GM11168 (cell line): ENCODE results near the gene BATF2.
"Not testable (repeated sequence)": the region's sequence is repeated elsewhere in the genome, so short reads cannot be mapped to it uniquely, and the experiment has no call there.

Experiments used
- in situ Hi-C: fragments of 300-500 bp; cut with MboI; formaldehyde crosslinking; loops from one replicate; pipeline ENCODE4 v1.12.0; 2022; ENCODE audit warnings: low sequenced_read_pairs; ENCODE audit not compliant: unreplicated experiment

The BATF2 gene

DNA sequence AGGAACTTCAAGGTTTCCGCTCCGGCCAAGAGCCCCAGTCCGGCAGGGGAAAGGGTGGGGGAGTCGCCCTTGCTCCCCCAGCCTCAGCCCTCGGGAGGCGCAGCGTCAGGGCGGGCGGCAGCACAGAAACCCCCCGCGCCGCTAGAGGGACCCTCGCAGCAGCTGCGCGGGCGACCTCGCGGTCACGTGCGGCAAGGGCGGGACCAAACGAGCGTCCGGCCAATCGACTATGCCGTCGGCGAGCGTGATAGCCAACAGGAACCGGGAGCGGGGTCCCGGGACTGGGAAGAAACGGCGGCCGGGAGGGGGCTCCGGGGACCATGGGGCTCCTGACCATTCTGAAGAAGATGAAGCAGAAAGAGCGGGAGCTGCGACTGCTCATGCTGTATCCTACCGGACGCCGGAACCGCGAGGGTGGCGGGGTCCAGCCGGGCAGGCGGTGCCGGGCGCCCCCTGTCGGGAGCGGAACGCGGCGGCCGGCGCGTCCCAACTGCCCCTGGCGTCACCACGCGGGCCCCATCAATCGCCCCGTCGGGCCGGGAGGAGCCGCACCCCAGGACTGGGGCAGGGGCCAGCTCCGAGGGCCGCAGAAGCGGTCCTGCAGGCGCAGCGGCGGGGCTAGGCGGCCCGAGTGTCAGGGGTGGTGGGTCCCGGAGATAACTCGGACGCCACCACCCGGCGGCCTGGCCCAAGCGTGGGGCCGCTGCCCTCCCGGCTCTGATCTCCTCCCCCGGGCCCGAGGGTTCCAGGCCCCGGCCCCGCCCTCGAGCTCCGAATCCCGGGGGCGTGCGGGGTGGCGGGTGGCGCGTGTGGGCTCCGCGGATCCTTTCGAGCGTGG is 17.3 kb upstream of the BATF2 start, which contains the start of gene ARL2:
TSS of gene ARL2 (plus strand) at position 273 of the 838 bp plus-strand sequence. CDS start at position 321, 48 bp downstream.
- in situ Hi-C loops, result no loop called here

DNA sequence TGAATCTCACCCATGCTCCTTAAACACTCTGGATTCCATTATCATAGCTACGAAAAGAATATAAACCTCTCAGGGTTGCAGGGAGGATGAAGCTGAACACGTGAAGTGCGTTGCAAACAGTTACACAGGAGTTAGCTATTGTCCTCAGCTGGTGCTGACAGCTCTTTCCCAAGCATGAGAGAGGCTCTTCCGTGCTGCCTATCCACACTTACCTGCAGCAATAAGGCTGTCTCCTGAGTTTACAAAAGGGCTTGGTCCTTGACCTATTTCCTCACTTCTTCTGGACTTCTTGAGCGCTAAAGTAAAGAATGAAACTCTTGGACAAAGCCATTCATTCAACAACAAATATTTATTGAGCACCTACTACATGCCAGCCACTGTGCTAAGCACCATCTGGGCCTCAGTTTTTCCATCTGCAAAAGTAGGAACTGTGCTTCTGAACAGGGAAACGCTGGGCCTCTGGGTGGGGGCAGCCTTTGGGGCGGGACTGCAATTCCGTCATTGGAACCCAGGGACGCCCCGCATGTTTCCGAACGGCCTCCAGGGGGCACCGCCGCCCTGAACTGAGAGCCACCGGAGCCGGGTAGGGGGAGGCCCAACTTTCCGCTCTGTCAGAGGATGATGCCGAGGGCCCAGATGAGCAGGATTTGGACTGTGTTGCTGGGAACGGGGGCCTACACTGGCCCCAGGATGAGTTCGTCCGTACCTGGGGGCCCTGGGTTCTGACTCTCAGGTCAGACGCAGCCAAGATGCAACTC is 16.5 kb upstream of the BATF2 start:
- in situ Hi-C loops, result no loop called here

DNA sequence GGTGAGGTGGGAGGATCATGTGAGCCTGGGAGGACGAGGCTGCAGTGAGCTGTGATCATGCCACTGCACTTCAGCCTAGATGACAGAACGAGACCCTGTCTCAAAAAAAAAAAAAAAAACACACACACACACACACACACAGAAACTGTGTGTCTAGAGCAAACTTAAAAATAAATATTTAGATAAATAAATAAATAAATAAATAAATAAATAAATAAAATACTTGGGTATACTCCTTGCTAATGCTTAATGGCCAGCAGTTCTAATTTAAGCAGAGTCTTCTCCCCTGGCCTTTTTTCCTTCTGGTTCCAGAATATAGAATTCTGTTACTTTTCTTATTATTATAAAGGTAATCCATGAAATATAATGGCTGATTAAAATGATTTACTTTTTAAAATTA is 12.1 kb upstream of the BATF2 start:
- in situ Hi-C loops, result no loop called here

DNA sequence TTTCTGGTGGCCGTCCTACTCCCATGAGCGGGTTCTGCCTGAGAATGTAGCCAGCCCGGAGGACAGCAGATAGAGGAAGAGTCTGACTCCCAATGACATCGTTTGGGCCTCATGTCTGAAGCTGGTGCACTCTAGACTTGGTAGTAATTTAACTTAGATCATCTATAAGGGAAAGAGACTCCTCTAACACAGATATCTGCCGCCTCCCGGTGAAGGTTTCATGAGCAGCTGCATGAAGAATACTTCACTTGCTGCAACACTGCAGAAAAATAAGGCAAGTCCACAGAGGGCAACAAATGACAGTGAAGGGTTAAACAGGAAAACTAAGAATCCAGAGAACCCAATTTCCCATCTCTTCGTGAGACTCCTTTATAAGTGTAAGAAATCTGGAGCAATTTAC is 11.2 kb upstream of the BATF2 start:
- in situ Hi-C loops, result no loop called here

DNA sequence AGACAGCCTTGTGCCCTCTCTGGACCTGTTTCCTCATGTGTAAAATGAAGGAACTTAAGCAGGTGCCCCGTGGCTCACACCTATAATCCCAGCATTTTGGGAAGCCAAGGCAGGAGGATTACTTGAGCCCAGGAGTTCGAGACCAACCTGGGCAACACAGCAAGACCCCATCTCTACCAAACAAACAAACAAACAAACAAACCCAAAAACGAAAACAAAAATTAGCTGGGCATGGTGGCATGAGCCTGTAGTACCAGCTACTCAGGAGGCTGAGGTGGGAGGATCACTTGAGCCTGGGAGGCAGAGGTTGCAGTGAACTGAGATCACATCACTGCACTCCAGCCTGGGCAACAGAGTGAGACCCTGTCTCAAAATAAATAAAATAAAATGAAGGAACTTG is 7.2 kb upstream of the BATF2 start:
- in situ Hi-C loops, result not testable (repeated sequence)

DNA sequence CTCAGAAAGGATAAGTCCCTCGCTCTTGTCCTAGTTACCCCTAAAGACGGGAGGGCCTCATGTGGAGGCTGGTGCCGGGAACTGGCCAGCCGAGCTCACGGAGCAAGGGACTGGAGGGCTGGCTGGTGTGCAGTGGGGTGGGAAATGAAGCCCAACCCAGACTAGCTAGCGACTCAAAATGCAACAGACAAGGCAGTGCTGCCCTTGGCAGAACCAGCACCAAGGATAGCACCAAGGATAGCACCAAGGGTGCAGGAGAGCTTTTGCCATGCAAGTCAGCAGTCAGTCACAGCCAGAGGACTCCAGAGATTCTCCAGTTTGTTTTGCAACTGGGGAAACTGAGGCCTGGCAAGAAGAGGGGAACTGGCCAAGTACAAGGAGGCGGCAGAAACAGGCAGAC is 6.5 kb upstream of the BATF2 start:
- in situ Hi-C loops, result no loop called here

DNA sequence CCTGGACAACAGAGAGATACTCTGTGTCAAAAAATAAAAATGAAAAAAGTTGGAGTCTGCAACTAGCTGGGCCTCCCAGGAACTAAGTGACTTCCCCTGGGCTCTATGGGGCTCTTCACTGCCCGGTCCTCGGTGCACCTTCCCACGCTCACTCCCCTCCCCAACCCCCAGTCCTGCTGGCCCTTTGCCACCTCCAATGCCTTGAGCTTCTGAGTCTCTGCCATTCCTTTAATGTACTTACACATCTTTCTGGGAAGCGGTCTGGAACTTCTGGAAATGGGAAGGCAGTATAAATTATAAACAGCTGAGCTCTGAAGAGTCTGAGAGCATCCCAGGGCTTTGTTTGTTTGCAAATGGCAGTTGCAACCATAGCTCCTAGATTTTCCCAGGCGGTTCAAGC is 5.9 kb upstream of the BATF2 start:
- in situ Hi-C loops, result no loop called here

DNA sequence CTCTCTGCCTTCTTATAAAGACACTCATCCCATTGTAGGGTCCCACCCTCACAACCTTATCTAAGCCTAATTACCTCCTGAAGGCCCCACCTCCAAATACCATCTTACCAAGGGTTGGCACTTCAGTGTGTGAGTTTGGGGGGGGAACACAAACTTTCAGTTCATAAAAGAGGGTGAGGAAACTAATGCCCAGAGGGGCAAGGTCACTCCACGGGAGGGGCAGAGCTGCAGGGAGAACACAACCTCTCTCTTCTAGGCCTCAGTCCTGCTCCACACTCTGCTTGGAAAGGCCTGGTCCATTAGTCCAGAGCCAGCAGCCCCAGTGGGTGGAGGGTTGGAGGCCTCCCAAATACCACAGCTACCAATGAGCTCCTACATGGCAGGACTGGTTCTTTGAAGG is 2.7 kb upstream of the BATF2 start:
- in situ Hi-C loops, result no loop called here

DNA sequence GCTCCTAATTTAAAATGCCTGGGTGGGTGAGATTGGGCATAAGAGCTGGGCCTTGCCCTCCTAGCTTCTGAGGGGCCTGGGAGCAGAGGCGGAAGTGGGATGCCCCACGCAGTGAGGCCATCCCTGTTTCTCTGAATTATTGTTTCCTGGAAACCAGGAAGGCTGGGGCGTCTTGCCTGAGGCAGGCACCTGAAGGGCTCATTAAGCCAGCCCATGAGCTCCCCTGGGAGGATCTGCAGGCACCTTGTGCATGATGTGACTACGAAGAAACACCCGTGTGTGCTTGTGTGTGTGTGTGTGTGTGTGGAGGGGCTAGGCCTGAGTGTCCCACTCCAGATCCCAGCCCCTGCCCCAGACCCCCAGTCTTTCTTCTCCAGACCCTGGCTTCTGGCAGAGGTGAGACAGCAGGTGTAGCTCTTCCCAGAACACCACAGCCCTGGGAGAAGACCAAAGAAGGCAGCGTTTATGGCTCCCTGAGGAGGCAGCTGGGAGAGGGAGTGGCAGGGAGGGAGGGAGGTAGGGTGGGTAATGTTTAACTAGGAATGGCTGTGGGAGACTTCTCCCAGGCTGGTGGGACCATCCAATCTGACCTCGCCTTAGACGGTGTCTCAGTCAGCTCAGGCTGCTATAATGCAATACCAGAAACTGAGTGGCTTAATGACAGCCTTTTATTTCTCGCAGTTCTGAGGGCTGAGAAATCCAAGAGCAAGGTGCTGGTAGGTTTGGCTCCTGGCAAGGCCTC is 2.1 kb upstream of the BATF2 start:
- in situ Hi-C loops, result no loop called here

DNA sequence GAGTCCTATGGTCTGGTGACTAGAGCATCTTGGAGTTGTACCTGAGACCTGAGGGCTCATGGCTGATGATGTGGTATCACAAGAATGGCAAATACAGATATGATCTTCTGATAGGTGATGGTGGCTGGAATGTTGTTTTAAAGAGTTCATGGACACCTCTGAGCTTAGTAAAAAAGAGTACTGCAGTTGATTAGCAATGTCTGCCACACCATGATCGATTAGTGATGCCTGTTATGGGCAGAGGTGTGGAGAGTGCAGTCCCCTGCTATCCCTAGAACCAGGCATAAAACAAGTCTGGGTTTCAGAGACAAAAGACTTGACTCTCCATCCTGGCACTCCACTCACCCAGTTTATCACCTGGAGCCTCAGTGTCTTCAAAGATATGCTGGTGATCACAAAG is 1.4 kb upstream of the BATF2 start:
- in situ Hi-C loops, result no loop called here

DNA sequence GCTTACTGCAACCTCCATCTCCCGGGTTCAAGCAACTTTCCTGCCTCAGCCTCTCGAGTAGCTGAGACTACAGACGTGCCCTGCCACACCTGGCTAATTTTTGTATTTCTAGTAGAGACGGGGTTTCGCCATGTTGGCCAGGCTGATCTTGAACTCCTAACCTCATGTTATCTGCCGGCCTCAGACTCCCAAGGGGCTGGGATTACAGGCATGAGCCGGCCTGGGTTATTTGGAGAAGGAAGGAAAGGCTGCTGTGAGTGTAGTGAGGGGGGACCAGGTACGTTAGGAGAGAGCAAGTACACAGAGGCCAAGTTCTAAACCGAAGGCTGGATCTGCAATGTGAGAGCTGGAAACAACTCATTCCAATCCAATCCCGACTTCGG is 453 bp downstream of the BATF2 start:
- in situ Hi-C loops, result no loop called here

DNA sequence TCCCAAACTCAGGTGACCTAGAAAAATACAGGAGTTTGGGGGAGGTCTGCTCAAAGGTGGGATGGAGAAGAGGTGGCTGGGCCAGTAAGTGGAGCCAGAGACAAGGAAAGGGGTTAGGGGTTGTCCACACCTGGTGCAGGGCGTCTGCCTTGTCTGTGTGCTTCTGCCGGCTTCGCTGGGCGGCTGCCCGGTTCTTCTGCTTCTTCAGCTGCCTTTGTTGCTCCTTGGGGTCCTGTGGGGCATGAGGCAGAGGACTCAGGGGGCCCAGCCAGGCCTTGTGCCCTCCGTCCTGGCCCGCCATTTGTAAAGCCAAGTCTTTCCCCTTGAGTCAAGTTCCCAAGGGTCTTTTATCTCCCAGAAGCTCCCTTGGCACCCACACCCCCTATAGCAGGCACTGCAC is 2.5 kb downstream of the BATF2 start:
- in situ Hi-C loops, result no loop called here

DNA sequence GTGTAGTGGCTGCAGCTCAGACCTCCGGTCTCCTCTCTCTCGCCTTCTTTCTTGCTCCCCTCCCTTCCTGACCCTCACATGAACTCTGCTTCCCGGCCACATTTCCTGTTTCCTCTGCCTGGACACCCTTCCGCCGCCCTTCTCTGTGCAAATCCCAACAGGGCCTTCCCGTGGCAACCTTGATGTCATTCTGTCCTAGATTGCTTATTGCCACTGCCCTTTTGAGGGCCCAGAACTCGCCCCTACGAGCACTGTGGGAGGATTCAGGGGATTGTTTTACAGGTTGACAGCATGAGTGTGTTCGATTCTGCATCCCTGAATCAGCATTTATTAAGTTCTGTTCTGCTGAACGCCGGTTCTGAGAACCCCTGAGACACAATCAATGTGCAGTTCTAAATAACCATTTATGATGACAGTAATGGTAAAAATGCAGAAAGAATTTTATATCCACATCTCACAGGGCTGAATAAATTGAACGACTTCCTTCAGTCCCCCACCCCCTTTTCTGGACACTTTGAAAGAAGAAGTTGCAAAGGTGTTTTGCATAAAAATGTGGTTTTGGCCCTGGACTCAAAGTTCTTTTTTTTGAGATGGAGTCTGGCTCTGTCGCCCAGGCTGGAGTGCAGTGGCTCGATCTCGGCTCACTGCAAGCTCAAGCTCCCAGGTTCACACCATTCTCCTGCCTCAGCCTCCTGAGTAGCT is 6.4 kb downstream of the BATF2 start:
- in situ Hi-C loops, result no loop called here

DNA sequence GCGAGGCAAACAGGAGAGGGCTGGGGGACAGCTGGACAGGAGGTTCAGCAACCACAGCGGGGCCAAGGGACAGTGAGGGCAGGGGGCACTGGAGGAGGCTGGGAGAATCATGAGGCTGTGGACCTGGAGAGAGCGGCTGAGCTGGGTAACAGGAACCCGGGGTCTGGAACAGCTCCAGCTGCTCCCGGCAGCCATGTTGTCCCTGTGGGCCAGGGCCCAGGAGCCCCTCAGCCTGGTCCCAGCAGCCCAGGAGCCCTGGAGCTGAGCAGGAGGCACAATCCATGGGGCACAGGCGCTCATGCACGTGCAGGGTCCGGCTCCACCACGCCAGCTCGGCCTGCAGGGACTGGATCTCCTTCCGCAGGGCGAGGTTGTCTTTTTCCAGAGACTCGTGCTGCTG is 7.4 kb downstream of the BATF2 start:
- in situ Hi-C loops, result no loop called here

DNA sequence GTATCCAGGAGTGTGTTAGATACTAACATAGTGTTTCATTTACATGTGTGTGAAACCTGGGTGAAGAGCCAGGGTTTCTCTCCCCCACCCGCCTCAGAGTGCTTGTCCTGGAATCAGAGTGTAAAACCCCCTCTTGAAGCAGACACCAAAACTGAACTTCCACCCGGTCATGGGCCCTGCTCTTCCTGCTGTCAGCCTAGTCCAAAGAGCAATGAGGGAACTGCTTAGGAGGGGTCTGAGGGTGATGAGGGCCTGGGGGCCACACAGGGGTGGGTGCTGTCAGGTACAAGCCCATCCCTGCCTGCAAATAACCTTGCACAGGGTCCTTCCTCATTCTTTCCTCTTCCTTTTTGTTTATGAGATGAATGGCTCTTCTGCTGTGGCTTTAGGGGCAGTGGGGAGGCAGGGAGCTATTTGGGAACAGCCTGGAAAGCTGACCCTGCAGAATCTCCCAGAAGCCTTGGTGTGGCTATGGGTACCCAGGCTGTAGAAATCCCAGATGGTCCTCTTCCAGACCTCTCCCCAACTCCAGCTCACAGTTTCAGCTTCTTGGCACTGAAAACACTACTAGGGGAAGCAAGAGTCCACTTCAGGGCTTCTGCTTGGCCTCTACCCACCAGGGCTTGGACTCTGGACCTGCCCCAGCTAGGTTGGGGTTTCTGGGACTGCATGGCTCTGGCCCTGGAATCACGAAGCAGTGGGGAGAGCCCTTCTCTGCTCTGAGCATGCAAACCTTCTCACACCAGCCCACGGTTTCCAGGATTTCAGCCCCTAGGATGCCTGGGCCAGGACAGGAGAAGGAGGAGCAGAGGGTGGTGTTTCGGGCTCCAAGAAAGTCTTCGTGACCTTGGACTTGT is 8.5 kb downstream of the BATF2 start:
- in situ Hi-C loops, result no loop called here

DNA sequence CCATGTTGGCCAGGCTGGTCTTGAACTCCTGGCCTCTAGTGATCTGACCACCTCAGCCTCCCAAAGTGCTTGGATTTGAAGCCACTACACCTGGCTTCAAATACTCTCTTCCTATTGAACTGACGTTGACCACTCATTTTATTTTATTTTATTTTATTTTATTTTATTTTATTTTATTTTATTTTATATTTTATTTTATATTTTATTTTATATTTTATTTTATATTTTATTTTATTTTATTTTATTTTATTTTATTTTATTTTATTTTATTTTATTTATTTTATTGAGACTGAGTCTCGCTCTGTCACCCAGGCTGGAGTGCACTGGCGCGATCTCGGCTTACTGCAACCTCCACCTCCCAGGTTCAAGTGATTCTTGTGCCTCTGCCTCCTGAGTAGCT is 13.4 kb downstream of the BATF2 start:
- in situ Hi-C loops, result not testable (repeated sequence)

DNA sequence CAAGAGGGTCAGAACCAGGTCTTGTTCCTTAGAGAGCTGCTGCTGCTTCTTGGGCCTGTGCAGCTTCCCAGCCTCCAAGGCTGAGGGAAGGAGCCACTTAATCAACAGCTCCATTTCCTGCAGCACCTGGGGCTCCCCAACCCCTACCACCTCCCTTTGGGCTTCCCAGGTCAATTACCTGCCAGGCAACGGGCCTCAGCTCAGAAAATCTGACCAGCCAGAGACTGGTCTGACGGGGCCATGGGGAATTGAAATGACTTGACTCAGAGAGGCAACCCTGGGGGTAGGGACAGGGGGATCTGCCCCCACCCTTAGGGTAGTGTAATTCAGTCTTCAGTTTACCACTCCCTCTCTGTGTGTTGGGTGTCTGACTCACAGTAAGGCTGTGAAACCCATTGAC is 20.1 kb downstream of the BATF2 start:
- in situ Hi-C loops, result no loop called here

DNA sequence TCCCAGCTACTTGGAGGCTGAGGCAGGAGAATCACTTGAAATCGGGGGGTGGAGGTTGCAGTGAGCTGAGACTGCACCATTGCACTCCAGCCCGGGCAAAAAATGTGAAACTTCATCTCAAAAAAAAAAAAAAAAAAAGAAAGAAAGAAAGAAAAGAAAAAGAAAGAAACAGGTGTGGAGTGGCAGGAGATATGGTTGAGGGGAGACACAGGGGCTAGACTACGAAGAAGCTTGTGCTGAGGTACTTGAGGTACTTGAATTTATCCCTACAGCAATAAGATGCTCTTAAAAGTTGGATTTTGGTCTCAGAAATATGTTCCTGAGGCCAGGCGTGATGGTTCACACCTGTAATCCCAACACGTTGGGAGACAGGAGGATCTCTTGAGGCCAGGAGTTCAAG is 22.6 kb downstream of the BATF2 start:
- in situ Hi-C loops, result no loop called here

DNA sequence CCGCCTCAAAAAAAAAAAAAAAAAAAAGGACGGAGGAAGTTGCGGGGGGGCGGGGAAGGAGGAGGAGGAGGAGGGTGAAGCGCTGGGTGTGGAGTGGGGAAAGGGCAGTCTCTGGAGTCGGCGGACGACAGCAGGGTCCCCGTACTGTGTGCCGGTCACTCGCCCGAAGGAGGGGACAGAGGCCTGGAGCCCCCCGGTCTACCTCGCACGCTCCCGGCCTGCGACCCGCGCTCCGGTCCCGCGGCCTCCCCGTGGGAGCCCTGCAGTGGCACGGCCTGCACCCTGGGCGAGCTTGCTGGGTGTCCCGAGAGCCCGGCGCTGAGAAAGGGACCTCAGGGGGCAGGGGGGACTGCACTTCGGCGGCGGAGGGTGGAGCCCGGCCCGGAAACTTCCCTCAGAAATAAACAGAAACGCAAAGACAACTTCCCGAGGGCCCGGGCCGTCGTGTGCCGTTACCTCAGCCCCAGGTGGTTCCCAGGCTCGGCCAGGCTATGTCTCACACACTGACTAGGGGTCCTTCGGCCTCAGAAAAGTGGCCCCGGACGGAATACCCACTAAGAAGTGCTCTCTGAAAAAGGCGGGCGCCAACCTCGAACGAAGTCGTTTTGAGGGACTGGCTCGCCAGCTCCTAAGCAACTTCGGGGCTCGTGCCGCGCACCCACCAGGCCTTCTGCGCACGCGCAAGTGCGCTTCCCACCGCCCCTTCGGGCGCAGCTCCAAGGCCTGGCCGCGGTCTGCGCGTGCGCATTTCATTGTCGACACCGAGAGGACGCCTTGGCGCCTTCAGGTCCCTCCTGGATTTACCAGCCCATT is 25.1 kb downstream of the BATF2 start, which contains the start of gene MAJIN:
TSS of gene MAJIN (minus strand) at position 688 of the 813 bp plus-strand sequence. CDS start 12,703 bp downstream, outside the sequence.
- in situ Hi-C loops, result no loop called here
